ENCODE results near the gene GPC1. TPM values are rescaled to one million over a fixed set of nuclear protein-coding genes. Genes with fewer than 3 reads are reported as not detected.

Gene GPC1
- total and polyA plus RNA-seq, 2 donors (not counting 3 experiments of a cell fraction or from before 2014, with no cell fraction given) = 9.6 to 31.1 TPM

- POLR2A ChIA-PET = no interaction called here
- no peaks in the 10 kb centered on the region for H3K36me3 ChIP-seq (ENCODE audit: control insufficient read depth in 2 of 2, extremely low read depth in 1 of 2, insufficient read depth in 2 of 2, low read length in 2 of 2)
- dilution Hi-C loops (cut with MboI; ENCODE audit: extremely low pct_ligation_motif_present, low sequenced_read_pairs) = no loop called here
These were observed 68.4 kb downstream of the GPC1 start for GRCh38 chr2:240503848-240504247.

GRCh38 chr2:240505910-240506309, 70.4 kb downstream of the GPC1 start:
- no peak overlapping the region for H3K4me3 ChIP-seq (replicated peaks in 1 of 3; ENCODE audit: insufficient read depth in 1 of 3, low read depth in 1 of 3, low read length in 3 of 3)
- ChIA-PET POLR2A (no interaction called here), CTCF (interaction anchor here (0.7 kb wide), 1 partner anchor 8 kb away, joined by 3 read pairs; no protein-coding TSS in a partner anchor)
- no peak for TF ChIP-seq MAX (IDR thresholded peaks at IDR 0.05; ENCODE audit: insufficient read depth, insufficient read length)
- TF ChIP-seq POLR2AphosphoS5 (IDR thresholded peaks at IDR 0.05; ENCODE audit: insufficient read depth, low read depth, low read length) = no peak
- no peak for TF ChIP-seq FOS (IDR thresholded peaks at IDR 0.05; ENCODE audit: borderline replicate concordance, insufficient read depth, low read length)
- TF ChIP-seq EZH2 (IDR thresholded peaks at IDR 0.05; ENCODE audit: borderline replicate concordance, low read depth, low read length, severe bottlenecking) = no peak
- TF ChIP-seq JUN (IDR thresholded peaks at IDR 0.05; ENCODE audit: borderline replicate concordance, insufficient read depth, insufficient read length, low read depth) = no peak
- no peak for TF ChIP-seq GATA2 (IDR thresholded peaks at IDR 0.05; ENCODE audit: insufficient read depth, insufficient read length, low read depth, low read length)
- DNase-seq (ENCODE audit: low read depth, low spot score) = no peak
- H4K20me1 ChIP-seq (replicated peaks; ENCODE audit: control insufficient read depth, extremely low read depth, insufficient read depth, low read length) = no peaks in the 10 kb centered on the region
- FAIRE-seq = no peak
- no peaks in the 10 kb centered on the region for H3K27me3 ChIP-seq (ENCODE audit: control insufficient read depth in 2 of 2, insufficient read depth in 2 of 2, low read length in 2 of 2)
- intact Hi-C loops (cut with micrococcal nuclease) (no loop called here), dilution Hi-C loops (cut with MboI; ENCODE audit: extremely low pct_ligation_motif_present, low sequenced_read_pairs) (no loop called here)
- H3K79me2 ChIP-seq (ENCODE audit: control insufficient read depth, insufficient read depth, low read length) = no peaks in the 10 kb centered on the region
- no peaks in the 10 kb centered on the region for H3K9me1 ChIP-seq (replicated peaks; ENCODE audit: control insufficient read depth, extremely low read depth, insufficient read depth, low read length)
- no peaks in the 10 kb centered on the region for H3K36me3 ChIP-seq (ENCODE audit: control insufficient read depth in 2 of 2, extremely low read depth in 1 of 2, insufficient read depth in 2 of 2, low read length in 2 of 2)
- BruUV-seq (replicated peaks) = no TSS peak
- no peak overlapping the region for H3K4me2 ChIP-seq (ENCODE audit: insufficient read depth, low read length)
- H2AFZ ChIP-seq (ENCODE audit: low read depth, low read length) = no peak overlapping the region
- no peaks in the 10 kb centered on the region for H3K4me1 ChIP-seq (ENCODE audit: control insufficient read depth, extremely low read depth, insufficient read depth, low read length)
- no peak overlapping the region for H3K9ac ChIP-seq (replicated peaks; ENCODE audit: extremely low read depth, insufficient read depth, low read length)
- H3K27ac ChIP-seq (ENCODE audit: insufficient read depth, low read depth, low read length) = no peak overlapping the region
- H3K9me3 ChIP-seq (replicated peaks; ENCODE audit: control insufficient read depth, insufficient read depth, low read length) = no peaks in the 10 kb centered on the region

More at GRCh38 chr2:240503848-240504247, 68.4 kb downstream of the GPC1 start:
- Histone ChIP-seq H3K4me1 (ENCODE audit: control insufficient read depth, extremely low read depth, insufficient read depth, low read length) (no peaks in the 10 kb centered on the region), H3K4me2 (ENCODE audit: insufficient read depth, low read length) (no peak overlapping the region), H3K9ac (replicated peaks; ENCODE audit: extremely low read depth, insufficient read depth, low read length) (no peak overlapping the region), H3K27ac (ENCODE audit: insufficient read depth, low read depth, low read length) (no peak overlapping the region), H3K4me3 (replicated peaks in 1 of 3; ENCODE audit: insufficient read depth in 1 of 3, low read depth in 1 of 3, low read length in 3 of 3) (no peak overlapping the region), H3K9me1 (replicated peaks; ENCODE audit: control insufficient read depth, extremely low read depth, insufficient read depth, low read length) (no peaks in the 10 kb centered on the region), H3K9me3 (replicated peaks; ENCODE audit: control insufficient read depth, insufficient read depth, low read length) (no peaks in the 10 kb centered on the region), H3K27me3 (ENCODE audit: control insufficient read depth in 2 of 2, insufficient read depth in 2 of 2, low read length in 2 of 2) (no peaks in the 10 kb centered on the region), H4K20me1 (replicated peaks; ENCODE audit: control insufficient read depth, extremely low read depth, insufficient read depth, low read length) (no peaks in the 10 kb centered on the region), H3K79me2 (ENCODE audit: control insufficient read depth, insufficient read depth, low read length) (no peaks in the 10 kb centered on the region), H2AFZ (ENCODE audit: low read depth, low read length) (no peak overlapping the region)
- TF ChIP-seq GATA2 (IDR thresholded peaks at IDR 0.05; ENCODE audit: insufficient read depth, insufficient read length, low read depth, low read length) (no peak), FOS (IDR thresholded peaks at IDR 0.05; ENCODE audit: borderline replicate concordance, insufficient read depth, low read length) (no peak), MYC (IDR thresholded peaks at IDR 0.05; ENCODE audit: low read depth, low read length) (no peak)
- CTCF ChIA-PET = no interaction called here
- DNase-seq (ENCODE audit: low read depth, low spot score) (no peak), FAIRE-seq (no peak)
- intact Hi-C loops (cut with micrococcal nuclease) = no loop called here
- no TSS peak for BruUV-seq (replicated peaks)
